Endothelial cell of umbilical vein (primary cell): ENCODE measurements around the gene FURIN. TPM values are rescaled to one million over a fixed set of nuclear protein-coding genes. Genes with fewer than 3 reads are reported as not detected.
"Not testable (repeated sequence)": the region's sequence is repeated elsewhere in the genome, so short reads cannot be mapped to it uniquely, and the experiment has no call there.

Experiments used
- BruUV-seq: library from RNA; stranded (reverse); fragments of 400-500 nt; replicated peaks from 2 replicates; lab custom pipeline; 2021; lab: Mats Ljungman, UMichigan
- CTCF ChIA-PET: fragments of 300-600, 350-600 bp; sonication (Branson Sonifier 250); formaldehyde crosslinking; loops from one replicate; lab custom pipeline; 2021; ENCODE audit warnings: antibody characterized with exemption, inconsistent platforms; lab: Charles Lee
- POLR2A ChIA-PET: fragments of 300-600, 350-600 bp; sonication (Branson Sonifier 250); formaldehyde crosslinking; loops from one replicate; lab custom pipeline; 2021; ENCODE audit warnings: antibody characterized with exemption, inconsistent platforms; lab: Charles Lee
- DNase-seq: peaks from one replicate; pipeline ENCODE4 v3.0.0-alpha.2; 2011; ENCODE audit warnings: low read depth, low spot score
- FAIRE-seq: peaks from 2 replicates; lab custom pipeline; 2011; peaks lifted over from hg19 to GRCh38; lab: Jason Lieb, UNC
- H2AFZ ChIP-seq: 2 replicates; pipeline ENCODE4 v1.6.0; 2012; ENCODE audit warnings: low read depth, low read length, control low read depth, inconsistent platforms
- H3K27ac ChIP-seq: 2 replicates; pipeline ENCODE4 v1.5.1; 2011; ENCODE audit warnings: low read depth, mild to moderate bottlenecking, control low read depth, low read length, moderate library complexity; ENCODE audit not compliant: insufficient read depth
- H3K27me3 ChIP-seq, 2 experiments: 2 replicates each; pipeline versions ENCODE4 v1.6.0 to v1.6.1; 2011; ENCODE audit warnings: low read length in 2 of 2, mixed read lengths in 1 of 2; ENCODE audit not compliant: control insufficient read depth in 2 of 2, insufficient read depth in 2 of 2
- H3K36me3 ChIP-seq, 2 experiments: 2 replicates in 1 of 2; 3 replicates in 1 of 2; pipeline ENCODE4 v1.5.1; 2011; ENCODE audit warnings: low read length in 2 of 2, mild to moderate bottlenecking in 1 of 2, moderate library complexity in 1 of 2; ENCODE audit not compliant: control insufficient read depth in 2 of 2, insufficient read depth in 2 of 2; ENCODE audit errors: extremely low read depth in 1 of 2
- H3K4me1 ChIP-seq: 3 replicates; pipeline ENCODE4 v1.5.1; 2011; ENCODE audit warnings: mild to moderate bottlenecking, low read length; ENCODE audit not compliant: control insufficient read depth, insufficient read depth; ENCODE audit errors: extremely low read depth
- H3K4me2 ChIP-seq: 2 replicates; pipeline ENCODE4 v1.6.1; 2011; ENCODE audit warnings: low read length, control low read depth, mixed read lengths; ENCODE audit not compliant: insufficient read depth
- H3K4me3 ChIP-seq, 3 experiments: fragments of 200-600 bp in 1 of 3; sonication (generic), shearing (Covaris generic) in 1 of 3; replicated peaks in 1 of 3; 2 replicates each; pipeline ENCODE4 v1.5.1; 2011 to 2016; ENCODE audit warnings: control low read depth in 3 of 3, low read length in 3 of 3, mild to moderate bottlenecking in 2 of 3, inconsistent platforms in 1 of 3, low read depth in 1 of 3, moderate library complexity in 1 of 3; ENCODE audit not compliant: insufficient read depth in 1 of 3
- H3K79me2 ChIP-seq: 2 replicates; pipeline ENCODE4 v1.6.0; 2012; ENCODE audit warnings: low read length, inconsistent platforms; ENCODE audit not compliant: control insufficient read depth, insufficient read depth
- H3K9ac ChIP-seq: replicated peaks from 2 replicates; pipeline ENCODE3; 2011; ENCODE audit warnings: low read length, control low read depth; ENCODE audit not compliant: insufficient read depth; ENCODE audit errors: extremely low read depth
- H3K9me1 ChIP-seq: replicated peaks from 3 replicates; pipeline ENCODE4 v1.6.0; 2011; ENCODE audit warnings: mild to moderate bottlenecking, low read length; ENCODE audit not compliant: control insufficient read depth, insufficient read depth; ENCODE audit errors: extremely low read depth
- H3K9me3 ChIP-seq: replicated peaks from 2 replicates; pipeline ENCODE4 v1.5.1; 2012; ENCODE audit warnings: low read length, inconsistent platforms; ENCODE audit not compliant: control insufficient read depth, insufficient read depth
- H4K20me1 ChIP-seq: replicated peaks from 2 replicates; pipeline ENCODE3; 2011; ENCODE audit warnings: mild to moderate bottlenecking, low read length; ENCODE audit not compliant: control insufficient read depth, insufficient read depth; ENCODE audit errors: extremely low read depth
- GATA2 ChIP-seq: IDR thresholded peaks from 2 replicates; pipeline ENCODE4 v1.7.0; 2011; ENCODE audit warnings: low read depth, mild to moderate bottlenecking, moderate library complexity, mixed read lengths, low read length; ENCODE audit not compliant: insufficient read length, insufficient read depth
- JUN ChIP-seq: IDR thresholded peaks from 2 replicates; pipeline ENCODE4 v1.6.1; 2011; ENCODE audit warnings: borderline replicate concordance, low read depth; ENCODE audit not compliant: insufficient read length, insufficient read depth
- MAX ChIP-seq: IDR thresholded peaks from 2 replicates; pipeline ENCODE4 v1.6.1; 2011; ENCODE audit not compliant: insufficient read depth, insufficient read length
- MYC ChIP-seq: IDR thresholded peaks from one replicate; pipeline ENCODE4 v1.6.1; 2011; ENCODE audit warnings: mild to moderate bottlenecking, low read depth, low read length
- POLR2A ChIP-seq: IDR thresholded peaks from 2 replicates; pipeline ENCODE4 v1.6.1; 2012; ENCODE audit warnings: low read depth, mild to moderate bottlenecking, control low read depth, low read length
- POLR2AphosphoS5 ChIP-seq: IDR thresholded peaks from 2 replicates; pipeline ENCODE4 v1.6.1; 2012; ENCODE audit warnings: low read depth, mild to moderate bottlenecking, control low read depth, low read length, moderate library complexity; ENCODE audit not compliant: insufficient read depth
- dilution Hi-C: fragments of 300-500 bp; cut with MboI; formaldehyde crosslinking; loops from one replicate; pipeline ENCODE4 v1.15.0; 2019; ENCODE audit warnings: low sequenced_read_pairs; ENCODE audit not compliant: extremely low pct_ligation_motif_present
- intact Hi-C: fragments of 100-400 bp; cut with micrococcal nuclease; formaldehyde crosslinking; loops from one replicate; pipeline ENCODE4 v1.10.0; 2022
- polyA plus RNA-seq, 4 experiments: library from polyadenylated mRNA; depleted of rRNA in 3 of 4; stranded (reverse) in 3 of 4; unstranded in 1 of 4; fragments of >200 nt; gene quantifications; 2 replicates each; pipeline versions ENCODE4 v1.2.1 to v1.2.3, GENCODE V29; 2011 to 2012; ENCODE audit warnings: missing spikeins in 1 of 4
- total RNA-seq: library from RNA; stranded (reverse); gene quantifications from 2 replicates; pipeline ENCODE4 v1.2.3, GENCODE V29; 2021
- TF ChIP-seq, protein P1 (sequence below), 2 donors: IDR thresholded peaks; 1 replicate in 1 of 2; 2 replicates in 1 of 2; pipeline ENCODE4 v1.5.1; 2011; ENCODE audit warnings: low read length in 2 of 2, mild to moderate bottlenecking in 2 of 2, moderate library complexity in 2 of 2, control low read depth in 1 of 2, inconsistent platforms in 1 of 2, low read depth in 1 of 2; ENCODE audit not compliant: insufficient read depth in 1 of 2; ENCODE audit errors: extremely low read depth in 1 of 2

FURIN gene
- total and polyA plus RNA-seq, 2 donors (not counting 3 experiments of a cell fraction or from before 2014, with no cell fraction given): 77.4 to 131 TPM

- no peak overlapping the region for H3K27ac ChIP-seq
- no peaks in the 10 kb centered on the region for H4K20me1 ChIP-seq
- no peak overlapping the region for H3K9ac ChIP-seq
- no peak overlapping the region for H2AFZ ChIP-seq
- ChIA-PET CTCF (interaction anchor here (0.6 to 0.7 kb wide), 2 partner anchors 13 to 20 kb away, joined by 3 read pairs; no protein-coding TSS in a partner anchor), POLR2A (no interaction called here)
- H3K79me2 ChIP-seq: no peaks in the 10 kb centered on the region
- H3K27me3 ChIP-seq: no peaks in the 10 kb centered on the region
- dilution Hi-C loops (no loop called here), intact Hi-C loops (no loop called here)
- H3K4me1 ChIP-seq: no peaks in the 10 kb centered on the region
- no peaks in the 10 kb centered on the region for H3K9me3 ChIP-seq
- no peaks in the 10 kb centered on the region for H3K9me1 ChIP-seq
- no peak for DNase-seq
- no peak for FAIRE-seq
- no peak overlapping the region for H3K4me3 ChIP-seq
- H3K4me2 ChIP-seq: no peak overlapping the region
- no TSS peak for BruUV-seq
- TF ChIP-seq MAX (no peak), GATA2 (no peak), MYC (no peak), JUN (no peak), POLR2A (no peak), POLR2AphosphoS5 (no peak)
- TF ChIP-seq, protein P1, sequence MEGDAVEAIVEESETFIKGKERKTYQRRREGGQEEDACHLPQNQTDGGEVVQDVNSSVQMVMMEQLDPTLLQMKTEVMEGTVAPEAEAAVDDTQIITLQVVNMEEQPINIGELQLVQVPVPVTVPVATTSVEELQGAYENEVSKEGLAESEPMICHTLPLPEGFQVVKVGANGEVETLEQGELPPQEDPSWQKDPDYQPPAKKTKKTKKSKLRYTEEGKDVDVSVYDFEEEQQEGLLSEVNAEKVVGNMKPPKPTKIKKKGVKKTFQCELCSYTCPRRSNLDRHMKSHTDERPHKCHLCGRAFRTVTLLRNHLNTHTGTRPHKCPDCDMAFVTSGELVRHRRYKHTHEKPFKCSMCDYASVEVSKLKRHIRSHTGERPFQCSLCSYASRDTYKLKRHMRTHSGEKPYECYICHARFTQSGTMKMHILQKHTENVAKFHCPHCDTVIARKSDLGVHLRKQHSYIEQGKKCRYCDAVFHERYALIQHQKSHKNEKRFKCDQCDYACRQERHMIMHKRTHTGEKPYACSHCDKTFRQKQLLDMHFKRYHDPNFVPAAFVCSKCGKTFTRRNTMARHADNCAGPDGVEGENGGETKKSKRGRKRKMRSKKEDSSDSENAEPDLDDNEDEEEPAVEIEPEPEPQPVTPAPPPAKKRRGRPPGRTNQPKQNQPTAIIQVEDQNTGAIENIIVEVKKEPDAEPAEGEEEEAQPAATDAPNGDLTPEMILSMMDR (IDR thresholded peaks at IDR 0.05; ENCODE audit: extremely low read depth in 1 of 2, insufficient read depth in 1 of 2, low read depth in 1 of 2, low read length in 2 of 2): no peak
- no peaks in the 10 kb centered on the region for H3K36me3 ChIP-seq
Observed at GRCh38 chr15:90823455-90823974, 44.9 kb upstream of the FURIN start.

- FAIRE-seq, H3K9me3 ChIP-seq, POLR2A ChIA-PET, CTCF ChIA-PET, H3K36me3 ChIP-seq, intact Hi-C loops, dilution Hi-C loops, BruUV-seq, H2AFZ ChIP-seq, H4K20me1 ChIP-seq, H3K4me3 ChIP-seq, H3K4me2 ChIP-seq, H3K4me1 ChIP-seq, DNase-seq, H3K79me2 ChIP-seq, H3K9me1 ChIP-seq, H3K27ac ChIP-seq, H3K9ac ChIP-seq, H3K27me3 ChIP-seq: not testable (repeated sequence)
Observed at GRCh38 chr15:90825115-90825899, 43.1 kb upstream of the FURIN start.
